IMR-90 (cell line): ENCODE data around the gene IBA57. TPM values are rescaled to one million over a fixed set of nuclear protein-coding genes. Genes with fewer than 3 reads are reported as not detected.
"Not testable (repeated sequence)": the region's sequence is repeated elsewhere in the genome, so short reads cannot be mapped to it uniquely, and the experiment has no call there.

Experiments
- ATAC-seq: fragments of 200-7000 bp; cut with Tn5 transposase; 2 replicates; pipeline ENCODE4 v1.9.1; 2020; ENCODE audit warnings: low read depth, mild to moderate bottlenecking, moderate library complexity
- BruUV-seq: library from RNA; stranded (reverse); fragments of 400-500 nt; replicated peaks from 2 replicates; lab custom pipeline; 2021; lab: Mats Ljungman, UMichigan
- CTCF ChIA-PET: fragments of 300-600 bp; formaldehyde crosslinking; extraction: SDS; loops from one replicate; lab custom pipeline; 2021; ENCODE audit warnings: antibody characterized with exemption; lab: Yijun Ruan, JAX
- POLR2A ChIA-PET: fragments of 300-600 bp; sonication (Branson Sonifier 250); formaldehyde crosslinking; loops from one replicate; lab custom pipeline; 2022; ENCODE audit warnings: antibody characterized with exemption; ENCODE audit not compliant: unreplicated experiment; lab: Charles Lee
- DNase-seq: peaks from one replicate; pipeline ENCODE4 v3.0.0; 2013
- H2AFZ ChIP-seq: replicated peaks from 2 replicates; pipeline ENCODE3; 2013; ENCODE audit warnings: low read length, mild to moderate bottlenecking; ENCODE audit not compliant: poor library complexity
- H2AK5ac ChIP-seq: 2 replicates; pipeline ENCODE4 v1.6.1; 2013; ENCODE audit warnings: low read depth, low read length, inconsistent platforms
- H2AK9ac ChIP-seq: replicated peaks from 2 replicates; pipeline ENCODE3; 2013; ENCODE audit warnings: mild to moderate bottlenecking, low read depth, low read length, moderate library complexity; ENCODE audit not compliant: poor library complexity
- H2BK120ac ChIP-seq: 2 replicates; pipeline ENCODE4 v1.6.1; 2013; ENCODE audit warnings: low read depth, low read length, inconsistent platforms
- H2BK15ac ChIP-seq: 3 replicates; pipeline ENCODE4 v1.6.1; 2013; ENCODE audit warnings: low read depth, low read length, inconsistent platforms
- H2BK20ac ChIP-seq: 2 replicates; pipeline ENCODE4 v1.6.1; 2013; ENCODE audit warnings: low read depth, mild to moderate bottlenecking, inconsistent platforms, low read length, moderate library complexity
- H2BK5ac ChIP-seq: 2 replicates; pipeline ENCODE4 v1.6.1; 2013; ENCODE audit warnings: mild to moderate bottlenecking, low read depth, low read length, inconsistent platforms; ENCODE audit not compliant: poor library complexity, severe bottlenecking
- H3K14ac ChIP-seq: replicated peaks from 2 replicates; pipeline ENCODE4 v1.6.1; 2013; ENCODE audit warnings: low read depth, low read length, inconsistent platforms
- H3K18ac ChIP-seq: 2 replicates; pipeline ENCODE4 v1.6.1; 2013; ENCODE audit warnings: low read depth, low read length, control low read depth
- H3K23ac ChIP-seq: 2 replicates; pipeline ENCODE4 v1.6.1; 2013; ENCODE audit warnings: low read depth, low read length, inconsistent platforms
- H3K27ac ChIP-seq: 2 replicates; pipeline ENCODE4 v1.5.1; 2013; ENCODE audit warnings: mild to moderate bottlenecking, control low read depth, low read length; ENCODE audit not compliant: insufficient read depth
- H3K27me3 ChIP-seq: 2 replicates; pipeline ENCODE4 v1.6.1; 2013; ENCODE audit warnings: low read length; ENCODE audit not compliant: control insufficient read depth, insufficient read depth
- H3K36me3 ChIP-seq: 2 replicates; pipeline ENCODE4 v1.6.1; 2013; ENCODE audit warnings: low read length, mixed read lengths; ENCODE audit not compliant: control insufficient read depth, insufficient read depth
- H3K4ac ChIP-seq: 2 replicates; pipeline ENCODE4 v1.6.1; 2013; ENCODE audit warnings: low read depth, low read length, inconsistent platforms
- H3K4me1 ChIP-seq: 2 replicates; pipeline ENCODE4 v1.6.1; 2013; ENCODE audit warnings: low read length, mixed read lengths; ENCODE audit not compliant: control insufficient read depth, insufficient read depth
- H3K4me2 ChIP-seq: 2 replicates; pipeline ENCODE4 v1.6.1; 2013; ENCODE audit warnings: low read depth, mild to moderate bottlenecking, control low read depth, low read length, moderate library complexity
- H3K4me3 ChIP-seq: 2 replicates; pipeline ENCODE4 v1.5.1; 2013; ENCODE audit warnings: low read depth, mild to moderate bottlenecking, control low read depth, low read length, moderate library complexity; ENCODE audit not compliant: insufficient read depth
- H3K56ac ChIP-seq: 2 replicates; pipeline ENCODE4 v1.6.1; 2013; ENCODE audit warnings: low read length, inconsistent platforms; ENCODE audit not compliant: insufficient read depth; ENCODE audit errors: extremely low read depth
- H3K79me1 ChIP-seq, 2 experiments: 2 replicates each; pipeline ENCODE4 v1.6.1; 2013; ENCODE audit warnings: low read length in 2 of 2, inconsistent platforms in 1 of 2, low read depth in 1 of 2
- H3K9ac ChIP-seq: 2 replicates; pipeline ENCODE4 v1.6.1; 2013; ENCODE audit warnings: low read depth, low read length, control low read depth
- H3K9me1 ChIP-seq: 2 replicates; pipeline ENCODE4 v1.6.1; 2013; ENCODE audit warnings: low read length, inconsistent platforms; ENCODE audit not compliant: insufficient read depth
- H3K9me3 ChIP-seq: 2 replicates; pipeline ENCODE4 v1.6.1; 2013; ENCODE audit warnings: low read length; ENCODE audit not compliant: control insufficient read depth, insufficient read depth
- H4K20me1 ChIP-seq: 2 replicates; pipeline ENCODE4 v1.6.1; 2013; ENCODE audit warnings: low read length, inconsistent platforms; ENCODE audit not compliant: insufficient read depth
- H4K5ac ChIP-seq: 2 replicates; pipeline ENCODE4 v1.6.1; 2013; ENCODE audit warnings: mild to moderate bottlenecking, low read depth, low read length, control low read depth
- H4K8ac ChIP-seq, 2 experiments: 2 replicates each; pipeline ENCODE4 v1.6.1; 2013; ENCODE audit warnings: low read depth in 2 of 2, low read length in 2 of 2, control low read depth in 1 of 2, inconsistent platforms in 1 of 2
- H4K91ac ChIP-seq: 2 replicates; pipeline ENCODE4 v1.6.1; 2013; ENCODE audit warnings: low read depth, low read length, inconsistent platforms; ENCODE audit not compliant: insufficient read depth
- BHLHE40 ChIP-seq: fragments of 150-350 bp; IDR thresholded peaks from 2 replicates; pipeline ENCODE4 v1.6.1; 2016; ENCODE audit warnings: mild to moderate bottlenecking, low read depth, low read length
- CHD1 ChIP-seq: IDR thresholded peaks from 2 replicates; pipeline ENCODE4 v1.6.1; 2012; ENCODE audit warnings: low read depth, low read length, improper control_type of control experiment
- ELK1 ChIP-seq: fragments of 150-350 bp; IDR thresholded peaks from 2 replicates; pipeline ENCODE4 v1.6.1; 2016; ENCODE audit warnings: low read depth, mild to moderate bottlenecking, low read length, moderate library complexity, borderline replicate concordance
- MAFK ChIP-seq: IDR thresholded peaks from 2 replicates; pipeline ENCODE4 v1.6.1; 2012; ENCODE audit warnings: low read depth, low read length, improper control_type of control experiment
- RCOR1 ChIP-seq: IDR thresholded peaks from 2 replicates; pipeline ENCODE4 v1.6.1; 2012; ENCODE audit warnings: mild to moderate bottlenecking, low read length, improper control_type of control experiment; ENCODE audit not compliant: insufficient replicate concordance
- RFX5 ChIP-seq: IDR thresholded peaks from 2 replicates; pipeline ENCODE4 v1.8.0; 2012; ENCODE audit warnings: low read depth, mild to moderate bottlenecking, low read length, moderate library complexity
- SMC3 ChIP-seq: fragments of 150-350 bp; IDR thresholded peaks from 2 replicates; pipeline ENCODE4 v1.6.1; 2016; ENCODE audit warnings: low read depth, mild to moderate bottlenecking, antibody characterized with exemption, low read length, moderate library complexity
- WGBS, 2 experiments: methylation state at CpG; one replicate each; pipeline versions ENCODE4 v1.1.5 to v1.1.7; 2013; ENCODE audit warnings: missing lambda C conversion rate in 2 of 2; ENCODE audit not compliant: insufficient read length in 1 of 2; ENCODE audit errors: extremely low coverage in 2 of 2; 5-methylcytosine and 5-hydroxymethylcytosine counted together
- dilution Hi-C: fragments of 300-500 bp; cut with HindIII; formaldehyde crosslinking; loops from one replicate; pipeline ENCODE4 v1.14.3; 2018; ENCODE audit warnings: low sequenced_read_pairs; ENCODE audit not compliant: unreplicated experiment
- in situ Hi-C: fragments of 300-500 bp; cut with MboI; formaldehyde crosslinking; loops from 3 replicates; pipeline ENCODE4 v1.14.3; 2019; ENCODE audit warnings: low sequenced_read_pairs, inconsistent platforms, mixed read lengths
- intact Hi-C: fragments of 100-400 bp; cut with micrococcal nuclease; formaldehyde crosslinking; loops from 2 replicates; pipeline ENCODE4 v1.10.0; 2022
- polyA plus RNA-seq, 3 experiments: library from polyadenylated mRNA; depleted of rRNA; stranded (reverse); fragments of >200 nt; gene quantifications; 2 replicates each; pipeline ENCODE4 v1.2.3, GENCODE V29; 2012; ENCODE audit warnings: low replicate concordance in 1 of 3
- total RNA-seq: library from RNA; depleted of rRNA; stranded (reverse); fragments of >200 nt; gene quantifications from 2 replicates; pipeline ENCODE4 v1.2.3, GENCODE V29; 2012

The IBA57 gene
- total and polyA plus RNA-seq, 2 of the 4 experiments (the other 2 are of a cell fraction), result 2.0 to 2.6 TPM

- no CpG with 5 or more reads among the region's 11 CpGs for WGBS, 2 experiments
- Histone ChIP-seq H3K4me2 (no peak overlapping the region), H3K79me1 (peaks cover 0 to under 1% of the 10 kb centered on the region in 2 experiments; a peak in 2 of 4 replicates), H2AK9ac (no peak overlapping the region), H3K36me3 (no peaks in the 10 kb centered on the region), H2AK5ac (no peak overlapping the region), H3K9me3 (0 out of 2 replicates have a peak, but pooled peaks cover 2% of the 10 kb centered on the region), H4K20me1 (no peaks in the 10 kb centered on the region), H3K9me1 (peaks cover 8% of the 10 kb centered on the region), H2AFZ (no peak overlapping the region), H3K56ac (no peak overlapping the region), H3K4me1 (no peaks in the 10 kb centered on the region), H2BK15ac (no peak overlapping the region), H4K91ac (no peak overlapping the region), H3K27me3 (no peaks in the 10 kb centered on the region), H3K18ac (no peak overlapping the region), H3K14ac (no peak overlapping the region), H4K8ac (no peak overlapping the region), H3K27ac (no peak overlapping the region), H2BK120ac (no peak overlapping the region), H3K4me3 (no peak overlapping the region), H4K5ac (no peak overlapping the region), H3K23ac (no peak overlapping the region), H3K4ac (no peak overlapping the region), H2BK5ac (no peak overlapping the region), H2BK20ac (no peak overlapping the region), H3K9ac (no peak overlapping the region)
- intact Hi-C loops, result no loop called here
- TF ChIP-seq RFX5 (no peak), ELK1 (no peak), BHLHE40 (no peak), CHD1 (no peak), SMC3 (no peak), RCOR1 (no peak), MAFK (no peak)
- ChIA-PET CTCF (no interaction called here), POLR2A (no interaction called here)
- in situ Hi-C loops, result no loop called here
- DNase-seq (no peak), ATAC-seq (no peak)
- dilution Hi-C loops, result no loop called here
- no TSS peak for BruUV-seq
These were observed 20.0 kb downstream of the IBA57 start for GRCh38 chr1:228185641-228185965.

GRCh38 chr1:228188249-228188648, 22.6 kb downstream of the IBA57 start:
- H3K4ac ChIP-seq, H4K8ac ChIP-seq, H3K9ac ChIP-seq, H2BK20ac ChIP-seq, H4K5ac ChIP-seq, dilution Hi-C loops, H3K27ac ChIP-seq, H2BK120ac ChIP-seq, H4K20me1 ChIP-seq, H2BK15ac ChIP-seq, H3K4me2 ChIP-seq, H2AFZ ChIP-seq, H4K91ac ChIP-seq, POLR2A ChIA-PET, H3K18ac ChIP-seq, H3K36me3 ChIP-seq, H3K9me3 ChIP-seq, H3K79me1 ChIP-seq, DNase-seq, intact Hi-C loops, in situ Hi-C loops, H3K14ac ChIP-seq, H2AK5ac ChIP-seq, H2BK5ac ChIP-seq, H3K23ac ChIP-seq, H2AK9ac ChIP-seq, H3K56ac ChIP-seq, H3K9me1 ChIP-seq, H3K4me1 ChIP-seq, H3K27me3 ChIP-seq, ATAC-seq, H3K4me3 ChIP-seq, BruUV-seq: not testable (repeated sequence)
- CTCF ChIA-PET, result interaction anchor here (1.1 kb wide), 1 partner anchor 12 kb away, joined by 3 read pairs; no protein-coding TSS in a partner anchor
- no CpG with 5 or more reads among the region's 2 CpGs for WGBS, 2 experiments
